ENCODE results near the gene DNLZ. TPM values are rescaled to one million over a fixed set of nuclear protein-coding genes. Genes with fewer than 3 reads are reported as not detected.

Gene DNLZ
- total and polyA plus RNA-seq, 12 donors, result 3.1 to 28.9 (median 17.5) TPM

- peaks cover 0 to 49% of the 10 kb centered on the region in 2 donors for H3K36me3 ChIP-seq (replicated peaks in 1 of 2)
- no peak overlapping the region for H3K4me3 ChIP-seq
- 81 to 93% (median 85%) methylated on average over 5 to 9 of the region's 9 CpGs for WGBS, 4 donors
- TF ChIP-seq CTCF (IDR thresholded peaks at IDR 0.05) (no peak), POLR2A (IDR thresholded peaks at IDR 0.05) (no peak)
- DNase-seq, result no peak
- intact Hi-C loops (cut with DNase I), result no loop called here
- no peaks in the 10 kb centered on the region for H3K27me3 ChIP-seq
- H3K27ac ChIP-seq, result no peak overlapping the region
- no peaks in the 10 kb centered on the region for H3K9me3 ChIP-seq (replicated peaks in 1 of 3)
- no peaks in the 10 kb centered on the region for H3K4me1 ChIP-seq (replicated peaks in 1 of 2)
Observed at GRCh38 chr9:136381311-136381710, 17.8 kb upstream of the DNLZ start.

GRCh38 chr9:136380381-136380780 is 16.8 kb upstream of the DNLZ start:
- H3K4me3 ChIP-seq, result no peak overlapping the region
- H3K27ac ChIP-seq, result no peak overlapping the region
- DNase-seq, result no peak
- H3K36me3 ChIP-seq (replicated peaks in 1 of 2), result peaks cover 0 to 49% of the 10 kb centered on the region in 2 donors
- WGBS, 4 donors, result 87 to 96% (median 95%) methylated on average over 15 to 17 of the region's 17 CpGs; no CpG with 5 or more reads in 1 of the 4 donors
- no peak for TF ChIP-seq POLR2A (IDR thresholded peaks at IDR 0.05)
- TF ChIP-seq CTCF (IDR thresholded peaks at IDR 0.05), result no peak
- H3K9me3 ChIP-seq (replicated peaks in 1 of 3), result no peaks in the 10 kb centered on the region
- H3K27me3 ChIP-seq, result no peaks in the 10 kb centered on the region
- intact Hi-C loops (cut with DNase I), result no loop called here
- no peaks in the 10 kb centered on the region for H3K4me1 ChIP-seq (replicated peaks in 1 of 2)

GRCh38 chr9:136379891-136380290 is 16.3 kb upstream of the DNLZ start:
- 88 to 95% (median 88%) methylated on average over 5 to 11 of the region's 11 CpGs; no CpG with 5 or more reads in 1 of the 4 donors for WGBS, 4 donors
- Histone ChIP-seq H3K36me3 (replicated peaks in 1 of 2) (peaks cover 0 to 49% of the 10 kb centered on the region in 2 donors), H3K27ac (no peak overlapping the region), H3K4me3 (no peak overlapping the region), H3K27me3 (no peaks in the 10 kb centered on the region), H3K9me3 (replicated peaks in 1 of 3) (no peaks in the 10 kb centered on the region), H3K4me1 (replicated peaks in 1 of 2) (no peaks in the 10 kb centered on the region)
- intact Hi-C loops (cut with DNase I), result no loop called here
- no peak for DNase-seq
- no peak for TF ChIP-seq CTCF (IDR thresholded peaks at IDR 0.05)
- TF ChIP-seq POLR2A (IDR thresholded peaks at IDR 0.05), result no peak

- H3K9me3 ChIP-seq (replicated peaks in 1 of 3), result no peaks in the 10 kb centered on the region
- no peak overlapping the region for H3K4me3 ChIP-seq
- DNase-seq, result no peak
- peaks cover 0 to 47% of the 10 kb centered on the region in 2 donors for H3K36me3 ChIP-seq (replicated peaks in 1 of 2)
- no peaks in the 10 kb centered on the region for H3K27me3 ChIP-seq
- intact Hi-C loops (cut with DNase I), result no loop called here
- no peak for TF ChIP-seq CTCF (IDR thresholded peaks at IDR 0.05)
- H3K27ac ChIP-seq, result no peak overlapping the region
- H3K4me1 ChIP-seq (replicated peaks in 1 of 2), result no peaks in the 10 kb centered on the region
- 90 to 97% (median 96%) methylated on average over 2 to 11 of the region's 11 CpGs; no CpG with 5 or more reads in 1 of the 4 donors for WGBS, 4 donors
Observed at GRCh38 chr9:136379401-136379800, 15.9 kb upstream of the DNLZ start.

Measured in adrenal gland (tissue), 12 donors.